GM13977 (cell line): ENCODE data around the gene S100A6.
A peak's percentile ranks its signal among the peaks of the same experiment; 100 is the strongest.

Experiments used
- DNase-seq: peaks from one replicate; pipeline ENCODE4 v3.0.0; 2012; ENCODE audit warnings: low spot score
- CTCF ChIP-seq: IDR thresholded peaks from 2 replicates; pipeline ENCODE4 v1.5.1; 2012; ENCODE audit warnings: mild to moderate bottlenecking, control low read depth; ENCODE audit not compliant: insufficient read depth; ENCODE audit errors: extremely low read depth, missing control alignments
- in situ Hi-C: fragments of 300-500 bp; cut with MboI; formaldehyde crosslinking; loops from one replicate; pipeline ENCODE4 v1.12.0; 2022; ENCODE audit warnings: low sequenced_read_pairs, low pct_unique_long_range_greater_than_20kb, mixed read lengths, inconsistent platforms; ENCODE audit not compliant: unreplicated experiment

Gene S100A6

GRCh38 chr1:153569465-153569864 lies 33.7 kb upstream of the S100A6 start:
- in situ Hi-C loops = loop anchor here (10.0 kb wide), 1 partner anchor 55 kb away; no protein-coding TSS in a partner anchor
- TF ChIP-seq CTCF = no peak
- no peak for DNase-seq

GRCh38 chr1:153568367-153569099 lies 32.7 kb upstream of the S100A6 start:
- peak; percentile 98 for TF ChIP-seq CTCF
- in situ Hi-C loops = loop anchor here (10.0 kb wide), 1 partner anchor 54 kb away; no protein-coding TSS in a partner anchor
- peak; percentile 86 for DNase-seq

GRCh38 chr1:153567621-153568366 lies 32.0 kb upstream of the S100A6 start:
- no peak for DNase-seq
- no peak for TF ChIP-seq CTCF
- in situ Hi-C loops = loop anchor here (10.0 kb wide), 1 partner anchor 53 kb away; no protein-coding TSS in a partner anchor

- TF ChIP-seq CTCF = no peak
- DNase-seq = peak; percentile 53
- in situ Hi-C loops = loop anchor here (10.0 kb wide), 1 partner anchor 52 kb away; no protein-coding TSS in a partner anchor
These were observed 30.9 kb upstream of the S100A6 start for GRCh38 chr1:153566414-153567371.

GRCh38 chr1:153565529-153566374 lies 30.0 kb upstream of the S100A6 start, which contains the start of gene S100A2:
TSS of gene S100A2 (minus strand) at chr1:153565844. CDS start at chr1:153563877, 1,967 bp downstream.
- in situ Hi-C loops = loop anchor here (10.0 kb wide), 1 partner anchor 51 kb away; no protein-coding TSS in a partner anchor
- no peak for TF ChIP-seq CTCF
- DNase-seq = peak; percentile 65
